Natural killer cell treated with Interleukin-12 subunit alpha and Interleukin-12 subunit beta and Interleukin-15 and Interleukin-18, amount 100 ng/mL, for 72 hours (primary cell): ENCODE results near the gene LRP1. TPM values are rescaled to one million over a fixed set of nuclear protein-coding genes. Genes with fewer than 3 reads are reported as not detected.

Source experiments
- ATAC-seq, 2 donors: fragments of 150-1000 bp; cut with Tn5 transposase in 1 of 2; sonication (Bioruptor Pico), chemical (Tn5 transposase) in 1 of 2; 2 replicates each; pipeline ENCODE4 v1.10.0; 2021
- DNase-seq: peaks from one replicate; pipeline ENCODE4 v3.0.0; 2022; ENCODE audit warnings: low spot score
- H3K27ac Mint-ChIP-seq, 2 donors: 1 replicate in 1 of 2; 2 replicates in 1 of 2; pipeline ENCODE4 v1.8.0; 2022; ENCODE audit warnings: mixed read lengths in 2 of 2, mild to moderate bottlenecking in 1 of 2, moderate library complexity in 1 of 2
- H3K27me3 Mint-ChIP-seq, 2 donors: 1 replicate in 1 of 2; 2 replicates in 1 of 2; pipeline ENCODE4 v1.8.0; 2022; ENCODE audit warnings: mixed read lengths in 2 of 2
- H3K36me3 Mint-ChIP-seq: one replicate; pipeline ENCODE4 v1.8.0; 2022; ENCODE audit warnings: mixed read lengths
- H3K4me1 Mint-ChIP-seq, 2 donors: 1 replicate in 1 of 2; 2 replicates in 1 of 2; pipeline ENCODE4 v1.8.0; 2022; ENCODE audit warnings: low read depth in 2 of 2, mixed read lengths in 2 of 2, mild to moderate bottlenecking in 1 of 2
- H3K4me3 Mint-ChIP-seq: one replicate; pipeline ENCODE4 v1.8.0; 2022; ENCODE audit warnings: mixed read lengths
- H3K9me3 Mint-ChIP-seq: 2 replicates; pipeline ENCODE4 v1.8.0; 2022; ENCODE audit warnings: mixed read lengths
- total RNA-seq, 2 donors: library from RNA; stranded (reverse); gene quantifications; one replicate each; pipeline ENCODE4 v1.2.3, GENCODE V29; 2022

Gene LRP1
- total RNA-seq, 2 donors from 2014 or later = 0.42 to 0.45 TPM

DNA sequence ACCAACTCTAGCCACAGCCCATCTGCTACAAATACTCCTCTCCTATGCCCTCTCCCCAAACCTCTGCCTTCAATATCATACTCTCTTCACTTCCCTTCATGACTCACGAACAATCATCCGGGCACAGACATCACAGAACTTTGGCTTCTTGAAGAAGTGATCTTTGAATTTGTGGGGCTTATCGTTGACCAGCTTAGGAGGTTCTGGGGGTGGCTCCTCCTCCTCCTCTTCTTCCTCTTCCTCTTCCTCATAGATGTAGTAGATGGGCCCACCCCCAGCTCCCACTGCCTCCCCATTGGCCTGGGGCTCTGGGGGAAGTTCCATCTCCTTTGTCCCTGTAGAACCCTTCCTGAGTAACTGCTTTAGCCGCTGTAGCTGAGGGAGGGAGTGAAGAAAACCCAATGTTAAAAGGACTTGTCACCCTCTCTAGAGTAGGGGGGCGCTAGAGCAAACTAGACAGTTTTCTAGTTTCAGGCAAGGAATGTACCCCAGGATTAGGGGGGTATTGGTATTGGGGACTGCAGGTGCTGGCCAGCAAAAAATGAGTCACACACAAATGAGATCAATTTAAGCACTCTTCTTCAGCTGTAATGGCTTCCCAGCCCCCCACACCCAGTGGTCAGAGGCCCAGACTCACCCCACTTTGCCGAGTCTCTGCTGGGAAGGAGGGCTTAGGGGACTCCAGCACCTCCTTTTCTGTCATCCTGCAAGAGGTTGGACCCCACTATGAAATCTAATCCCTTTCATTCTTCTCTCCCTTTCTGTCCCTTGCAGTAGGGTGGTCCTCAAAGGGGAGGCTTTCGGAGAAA, 120.9 kb downstream of the LRP1 start:
- Mint-ChIP-seq H3K4me3 (no peak overlapping the region), H3K27me3 (peaks cover 2 to 4% of the 10 kb centered on the region in 2 donors), H3K4me1 (peaks cover 1 to 9% of the 10 kb centered on the region in 2 donors), H3K9me3 (no peaks in the 10 kb centered on the region), H3K27ac (no peak overlapping the region), H3K36me3 (no peaks in the 10 kb centered on the region)
- ATAC-seq (peak in 1 of 2 donors; percentile 17), DNase-seq (no peak)

DNA sequence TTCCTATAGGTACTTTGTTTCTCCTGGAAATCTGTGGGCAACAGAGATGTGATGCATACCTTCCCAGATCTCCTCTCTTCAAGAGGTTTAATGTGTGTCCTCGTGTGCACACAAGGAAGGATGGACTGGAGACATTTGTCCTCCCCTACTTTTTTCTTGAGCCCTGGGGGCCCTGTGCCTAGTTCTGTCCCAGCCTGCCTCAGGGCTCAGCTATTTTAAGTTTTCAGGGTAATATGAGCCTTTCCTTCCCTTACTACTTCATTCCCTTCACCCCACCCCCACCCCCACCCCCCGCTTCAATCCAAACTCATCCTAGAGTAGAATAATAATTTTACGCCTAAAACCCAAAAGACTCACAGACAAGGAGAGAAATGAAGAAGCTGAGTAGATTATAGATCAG, 122.3 kb downstream of the LRP1 start:
- ATAC-seq = no peak
- H3K36me3 Mint-ChIP-seq = no peaks in the 10 kb centered on the region
- H3K4me3 Mint-ChIP-seq = no peak overlapping the region
- H3K4me1 Mint-ChIP-seq = peaks cover 0 to 8% of the 10 kb centered on the region in 2 donors
- no peaks in the 10 kb centered on the region for H3K9me3 Mint-ChIP-seq
- DNase-seq = no peak
- no peaks in the 10 kb centered on the region for H3K27me3 Mint-ChIP-seq
- no peak overlapping the region for H3K27ac Mint-ChIP-seq

DNA sequence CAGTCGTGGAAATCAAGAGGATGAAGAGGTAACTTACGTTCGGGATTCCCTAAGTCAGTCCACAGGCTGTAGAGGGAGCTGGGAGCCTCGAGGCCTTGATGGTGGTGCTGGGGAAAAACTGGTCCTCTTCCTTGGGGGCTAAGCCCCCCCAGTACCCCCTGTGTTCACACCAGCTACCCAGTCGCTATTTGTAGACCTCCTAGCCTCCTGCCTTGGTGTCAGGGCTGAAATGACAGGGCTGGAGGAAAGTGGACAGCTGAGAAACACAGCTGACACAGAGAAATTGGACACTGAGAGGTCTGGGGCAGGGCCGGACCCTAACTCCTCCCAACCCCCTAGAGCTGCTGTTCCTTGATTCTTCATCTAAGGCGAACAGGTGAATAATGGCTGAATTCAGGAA, 122.7 kb downstream of the LRP1 start, which contains the start of gene STAC3:
Gene STAC3, minus strand, starts transcription at position 232 of the 400 bp plus-strand sequence. CDS start 1,551 bp downstream, outside the sequence.
- no peaks in the 10 kb centered on the region for H3K9me3 Mint-ChIP-seq
- peaks cover 0 to 8% of the 10 kb centered on the region in 2 donors for H3K4me1 Mint-ChIP-seq
- DNase-seq (no peak), ATAC-seq (no peak)
- H3K4me3 Mint-ChIP-seq = no peak within 1 kb of the TSS
- no peak within 1 kb of the TSS for H3K27ac Mint-ChIP-seq
- no peaks in the 10 kb centered on the region for H3K27me3 Mint-ChIP-seq
- H3K36me3 Mint-ChIP-seq = no peaks in the 10 kb centered on the region

DNA sequence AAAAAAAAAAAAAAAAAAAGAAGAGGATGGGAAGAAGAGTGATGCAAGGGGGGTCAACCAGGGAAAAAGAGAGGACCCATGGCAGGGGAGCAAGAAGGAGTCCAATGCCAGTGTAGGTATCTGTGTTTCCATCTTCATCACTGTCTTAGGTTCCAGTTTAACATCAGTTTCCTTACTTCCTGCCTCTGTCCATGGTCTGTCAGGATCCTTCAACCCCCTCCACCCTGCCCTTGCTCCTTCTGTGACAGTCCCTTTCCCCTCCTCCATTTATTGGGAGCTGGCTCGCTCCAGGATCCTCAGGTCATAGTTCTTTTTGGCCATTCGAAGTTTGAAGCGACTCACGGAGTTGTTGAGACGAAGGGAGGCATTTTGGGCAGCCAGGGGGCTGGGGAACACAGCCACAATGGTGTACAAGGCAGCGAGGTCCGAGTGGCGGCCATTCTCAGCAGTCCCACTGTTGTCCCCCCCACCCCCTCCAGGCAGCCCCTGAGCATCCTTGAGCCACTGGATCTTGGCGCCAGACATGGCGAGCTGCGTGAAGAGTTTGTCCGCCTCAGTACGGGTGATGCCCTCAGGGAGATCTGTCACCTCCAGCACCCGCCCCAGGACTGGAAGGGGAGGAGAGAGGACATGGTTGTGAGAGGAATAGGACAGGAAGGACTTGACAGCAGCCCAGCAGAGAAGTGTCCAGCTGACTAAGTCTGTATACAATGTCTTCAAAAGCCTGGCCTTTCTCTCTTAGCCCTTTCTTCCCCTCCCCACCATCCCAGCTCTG, 126.4 kb downstream of the LRP1 start:
- ATAC-seq (peak in 1 of 2 donors; percentile 45), DNase-seq (no peak)
- no peak overlapping the region for H3K27ac Mint-ChIP-seq
- no peaks in the 10 kb centered on the region for H3K36me3 Mint-ChIP-seq
- no peaks in the 10 kb centered on the region for H3K4me1 Mint-ChIP-seq
- no peaks in the 10 kb centered on the region for H3K9me3 Mint-ChIP-seq
- no peaks in the 10 kb centered on the region for H3K27me3 Mint-ChIP-seq
- H3K4me3 Mint-ChIP-seq = no peak overlapping the region

DNA sequence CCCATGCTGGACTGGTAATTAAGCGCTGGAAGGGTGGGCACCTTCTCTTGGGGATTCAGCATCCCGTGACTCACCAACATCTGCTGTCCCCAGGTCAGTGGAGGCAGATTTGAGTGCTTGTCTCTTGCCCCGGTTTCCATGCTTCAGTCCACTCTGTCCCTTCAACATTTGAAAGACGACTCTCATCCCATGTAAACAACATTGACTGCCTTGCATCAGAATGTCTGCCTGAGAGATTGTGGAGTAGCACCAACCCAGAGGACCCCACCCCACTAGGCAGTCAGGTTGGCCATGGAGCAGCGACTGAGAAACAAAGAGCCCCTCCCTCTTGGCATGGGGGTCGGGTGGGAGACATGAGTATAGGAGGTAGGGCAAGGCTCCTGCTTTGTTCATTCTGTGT, 127.6 kb downstream of the LRP1 start:
- no peak overlapping the region for H3K4me3 Mint-ChIP-seq
- H3K36me3 Mint-ChIP-seq = no peaks in the 10 kb centered on the region
- no peak for ATAC-seq
- H3K9me3 Mint-ChIP-seq = no peaks in the 10 kb centered on the region
- no peaks in the 10 kb centered on the region for H3K27me3 Mint-ChIP-seq
- H3K27ac Mint-ChIP-seq = no peak overlapping the region
- no peak for DNase-seq
- H3K4me1 Mint-ChIP-seq = no peaks in the 10 kb centered on the region

DNA sequence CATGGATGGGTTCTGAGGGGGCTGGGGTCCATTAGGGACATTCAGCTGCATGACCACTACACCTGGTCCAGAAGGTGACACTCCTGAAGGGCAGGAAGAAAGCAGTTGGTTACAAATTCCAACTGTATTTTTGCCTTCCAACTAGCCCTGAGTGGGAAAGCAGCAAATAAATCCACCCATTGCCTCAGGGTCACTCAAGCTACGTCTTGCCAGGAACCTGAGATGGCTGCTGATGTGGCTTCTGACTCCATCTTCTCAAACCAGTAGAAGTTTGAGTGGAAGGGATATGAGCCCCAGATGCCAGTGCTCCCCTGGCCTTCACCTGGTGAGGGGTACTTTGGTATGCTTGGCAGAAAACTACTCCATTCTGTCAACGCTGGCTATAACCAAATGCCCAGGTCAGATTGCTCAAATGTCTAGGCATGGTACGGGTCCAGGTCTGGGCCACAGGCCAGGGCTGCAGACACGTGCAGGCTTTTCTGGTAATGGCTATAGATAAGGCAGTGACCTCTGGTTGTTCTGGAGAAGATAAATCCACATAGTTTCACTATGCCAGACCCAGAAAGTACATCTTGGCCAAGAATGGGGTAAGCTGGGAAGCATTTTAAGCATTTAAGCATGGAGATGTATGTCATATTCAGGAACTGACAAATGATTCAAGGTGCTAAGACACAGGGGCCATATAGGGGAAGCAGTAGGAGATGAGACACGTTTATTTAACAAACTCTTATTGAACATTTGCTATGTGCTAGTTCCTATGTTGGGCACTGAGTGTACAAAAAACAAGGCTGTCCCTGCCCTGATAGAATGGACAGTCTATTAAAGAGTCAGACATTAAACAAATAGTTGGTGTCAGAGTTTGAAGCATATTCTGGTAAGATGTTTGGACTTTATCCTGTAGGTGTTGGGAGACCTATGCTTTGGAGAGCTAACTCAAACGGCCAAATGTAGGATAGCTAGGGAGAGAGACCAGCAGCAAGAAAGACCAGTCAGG, 131.0 kb downstream of the LRP1 start:
- Mint-ChIP-seq H3K9me3 (no peaks in the 10 kb centered on the region), H3K4me1 (peaks cover 0 to 4% of the 10 kb centered on the region in 2 donors), H3K27ac (no peak overlapping the region), H3K4me3 (no peak overlapping the region), H3K27me3 (no peaks in the 10 kb centered on the region), H3K36me3 (no peaks in the 10 kb centered on the region)
- DNase-seq (no peak), ATAC-seq (no peak)

DNA sequence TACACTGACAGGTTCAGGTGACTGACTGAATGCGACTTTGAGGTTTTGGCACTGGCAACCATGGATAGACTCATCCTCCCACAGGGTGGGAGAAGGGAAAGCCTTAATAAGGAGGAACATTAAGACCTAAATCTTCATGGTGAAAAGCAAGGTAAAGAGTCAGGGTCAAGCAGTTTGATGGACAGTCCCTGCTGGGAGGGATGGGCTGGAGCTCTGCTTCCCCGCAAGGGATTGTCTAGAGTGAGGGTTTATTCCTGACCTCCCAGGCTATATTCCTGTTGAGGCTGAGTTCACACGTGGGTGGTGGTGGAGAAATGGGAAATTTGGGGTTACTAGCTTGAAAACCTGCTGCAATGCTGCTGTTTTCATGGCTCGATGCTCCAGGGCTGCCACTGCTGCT, 132.1 kb downstream of the LRP1 start:
- no peaks in the 10 kb centered on the region for H3K9me3 Mint-ChIP-seq
- DNase-seq (no peak), ATAC-seq (no peak)
- H3K27me3 Mint-ChIP-seq = no peaks in the 10 kb centered on the region
- peaks cover 0 to 4% of the 10 kb centered on the region in 2 donors for H3K4me1 Mint-ChIP-seq
- no peak overlapping the region for H3K4me3 Mint-ChIP-seq
- H3K36me3 Mint-ChIP-seq = no peaks in the 10 kb centered on the region
- peak overlapping the region in 1 of 2 donors; percentile 45 for H3K27ac Mint-ChIP-seq

DNA sequence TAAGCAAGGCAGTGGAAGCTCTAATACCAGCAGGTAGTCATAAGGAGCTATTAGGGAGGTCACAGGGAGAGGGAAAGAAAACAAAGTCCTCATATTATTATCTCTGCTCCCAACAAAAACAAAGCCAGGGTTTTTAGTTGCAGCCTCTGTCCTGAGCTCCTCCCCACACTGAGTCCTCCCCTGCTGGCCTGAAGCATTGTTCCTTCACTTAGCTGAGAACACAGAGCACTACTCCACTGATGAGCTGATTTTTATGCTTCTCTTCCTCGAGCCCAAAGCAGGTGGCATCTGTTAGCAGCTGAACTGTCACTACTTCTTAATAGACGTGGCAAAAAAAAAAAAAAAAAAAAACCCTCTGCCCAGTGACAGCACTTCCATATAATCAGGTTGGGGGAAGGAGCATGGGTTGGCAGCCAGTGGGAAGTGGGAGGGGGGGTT, 133.2 kb downstream of the LRP1 start:
- no peaks in the 10 kb centered on the region for H3K36me3 Mint-ChIP-seq

DNA sequence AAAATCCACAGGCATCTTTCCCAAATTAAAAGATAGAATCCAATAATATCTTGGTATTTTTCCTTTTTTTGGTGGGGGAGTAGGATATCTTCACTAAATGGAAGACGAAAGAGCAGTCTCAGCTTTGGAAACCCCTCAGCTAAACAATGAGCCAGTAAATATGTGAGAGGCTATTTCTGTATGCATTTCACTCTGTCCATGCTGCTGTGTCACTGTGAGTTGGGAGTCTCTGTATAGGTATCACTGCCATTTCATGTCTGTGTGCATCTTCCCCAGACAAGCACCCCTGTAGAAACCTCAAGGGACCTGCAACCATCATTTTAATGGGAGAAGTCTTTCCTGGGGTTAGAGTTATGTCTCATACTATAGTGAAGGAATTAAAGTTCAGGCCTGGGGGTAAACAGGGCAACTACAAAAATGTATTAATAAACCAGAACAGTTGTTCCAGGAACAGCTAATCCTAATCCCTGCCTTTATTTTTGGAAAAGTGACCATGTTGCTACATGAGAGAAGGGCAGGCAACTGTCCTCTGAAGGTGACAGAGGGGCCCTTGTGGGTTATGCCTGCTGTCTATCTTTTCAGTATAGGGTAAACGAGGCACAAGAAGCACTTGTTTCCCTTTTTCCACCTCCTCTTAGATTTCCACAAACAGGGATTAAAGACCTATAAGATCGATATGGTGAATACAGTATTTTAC, 134.0 kb downstream of the LRP1 start:
- Mint-ChIP-seq H3K9me3 (no peaks in the 10 kb centered on the region), H3K36me3 (peaks cover 7% of the 10 kb centered on the region), H3K27ac (no peak overlapping the region), H3K27me3 (no peaks in the 10 kb centered on the region), H3K4me3 (no peak overlapping the region), H3K4me1 (peaks cover 0 to 4% of the 10 kb centered on the region in 2 donors)
- DNase-seq (no peak), ATAC-seq (no peak)

More for the DNA sequence above, 133.2 kb downstream of the LRP1 start:
- Mint-ChIP-seq H3K4me1 (peaks cover 0 to 4% of the 10 kb centered on the region in 2 donors), H3K9me3 (no peaks in the 10 kb centered on the region), H3K4me3 (no peak overlapping the region), H3K27me3 (no peaks in the 10 kb centered on the region), H3K27ac (no peak overlapping the region)
- no peak for ATAC-seq
- DNase-seq = no peak

Other genes starting within 250 kb of the LRP1 start
- gene SDR9C7, start 194.1 kb upstream of the LRP1 start, total RNA-seq = not detected
- gene RDH16, start 170.9 kb upstream of the LRP1 start, total RNA-seq = under 1 TPM; 0.52 to 0.78 TPM
- 10 to 100 TPM in 1 of 2 donors, 1 to 10 TPM in 1; 8.1 to 12.1 TPM for gene ZBTB39, start 121.9 kb upstream of the LRP1 start, total RNA-seq
- gene TAC3, start 112.0 kb upstream of the LRP1 start, total RNA-seq = under 1 TPM in 1 of 2 donors, not detected in 1; 0.45 TPM
- 1 to 10 TPM in 1 of 2 donors, under 1 TPM in 1; 0.48 to 2.5 TPM for gene MYO1A, start 78.4 kb upstream of the LRP1 start, total RNA-seq
- 10 to 100 TPM; 25.5 to 34.1 TPM for gene NEMP1, start 49.7 kb upstream of the LRP1 start, total RNA-seq
- 1 to 10 TPM; 7.7 to 8.0 TPM for gene NAB2, start 39.4 kb upstream of the LRP1 start, total RNA-seq
- gene STAT6, start 17.1 kb upstream of the LRP1 start, total RNA-seq = 100 to 1,000 TPM; 158 to 198 TPM
- gene LRP1-AS, start 19.1 kb downstream of the LRP1 start, total RNA-seq = not detected
- gene NXPH4, start 88.3 kb downstream of the LRP1 start, total RNA-seq = under 1 TPM in 1 of 2 donors, not detected in 1; 0.73 TPM
- 100 to 1,000 TPM; 262 to 355 TPM for gene SHMT2, start 101.2 kb downstream of the LRP1 start, total RNA-seq
- gene STAC3, start 122.7 kb downstream of the LRP1 start, total RNA-seq = 1 to 10 TPM; 2.5 to 6.1 TPM